Activated CD8-positive, alpha-beta T cell treated with anti-CD3 and anti-CD28 coated beads for 36 hours (primary cell): ENCODE results near the gene RAB11FIP4. TPM values are rescaled to one million over a fixed set of nuclear protein-coding genes. Genes with fewer than 3 reads are reported as not detected.

Source experiments
- ATAC-seq: fragments of 200-7000 bp; cut with Tn5 transposase; one replicate; pipeline ENCODE4 v1.10.0; 2021; ENCODE audit warnings: mild to moderate bottlenecking, moderate library complexity
- CTCF ChIA-PET: fragments of 350-600 bp; sonication (Branson Sonifier 250); formaldehyde crosslinking; loops from one replicate; lab custom pipeline; 2021; ENCODE audit warnings: antibody characterized with exemption; lab: Charles Lee
- POLR2A ChIA-PET: fragments of 350-600 bp; sonication (Branson Sonifier 250); formaldehyde crosslinking; loops from one replicate; lab custom pipeline; 2021; ENCODE audit warnings: antibody characterized with exemption; lab: Charles Lee
- DNase-seq: peaks from one replicate; pipeline ENCODE4 v3.0.0-alpha.2; 2020
- H3K27ac Mint-ChIP-seq: one replicate; pipeline ENCODE4 v1.8.0; 2021; ENCODE audit warnings: mild to moderate bottlenecking, mixed read lengths
- H3K27me3 Mint-ChIP-seq: one replicate; pipeline ENCODE4 v1.8.0; 2021; ENCODE audit warnings: mixed read lengths
- H3K36me3 Mint-ChIP-seq: one replicate; pipeline ENCODE4 v1.8.0; 2021; ENCODE audit warnings: low read depth, mixed read lengths
- H3K4me1 Mint-ChIP-seq: one replicate; pipeline ENCODE4 v1.8.0; 2021; ENCODE audit warnings: low read depth, mixed read lengths
- H3K4me3 Mint-ChIP-seq: one replicate; pipeline ENCODE4 v1.8.0; 2021; ENCODE audit warnings: mild to moderate bottlenecking, moderate library complexity, mixed read lengths
- H3K9me3 Mint-ChIP-seq: one replicate; pipeline ENCODE4 v1.8.0; 2021; ENCODE audit warnings: mixed read lengths
- intact Hi-C: fragments of 100-400 bp; cut with micrococcal nuclease; formaldehyde crosslinking; loops from one replicate; pipeline ENCODE4 v1.10.0; 2022
- total RNA-seq, 2 experiments: library from RNA; stranded (reverse); gene quantifications; one replicate each; pipeline ENCODE4 v1.2.3, GENCODE V29; 2021
- TF ChIP-seq, protein P1 (sequence below): fragments of 200-600 bp; IDR thresholded peaks from one replicate; pipeline ENCODE4 v1.8.0; 2022; ENCODE audit warnings: antibody characterized with exemption, mild to moderate bottlenecking

RAB11FIP4 gene
- total RNA-seq, 2 experiments from 2014 or later, result 38.2 to 39.1 TPM

DNA sequence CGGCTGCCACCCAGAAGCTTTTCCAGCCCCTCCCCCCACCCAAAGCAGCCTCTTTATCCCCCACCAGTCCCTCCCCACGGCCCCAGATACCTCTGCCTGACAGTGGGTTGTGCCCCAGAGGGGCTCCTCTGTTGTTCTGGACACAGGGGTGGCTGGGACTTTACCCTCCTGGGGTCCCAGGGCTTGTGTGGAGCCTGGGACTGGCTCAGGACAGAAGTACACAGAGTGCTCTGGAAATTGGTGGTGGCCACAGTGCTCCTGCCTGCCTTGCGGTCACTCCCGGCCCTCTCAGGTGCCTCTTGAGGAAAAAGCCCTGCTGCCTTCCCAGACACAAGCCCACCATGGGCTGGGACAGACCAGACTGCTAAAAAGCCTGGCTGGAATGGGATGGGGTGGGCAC is 68.2 kb downstream of the RAB11FIP4 start:
- ChIA-PET POLR2A (interaction anchor here (0.6 kb wide), 1 partner anchor 670 kb away, joined by 4 read pairs; no protein-coding TSS in a partner anchor), CTCF (no interaction called here)
- Mint-ChIP-seq H3K9me3 (no peaks in the 10 kb centered on the region), H3K36me3 (no peaks in the 10 kb centered on the region), H3K27ac (no peak overlapping the region), H3K4me3 (no peak overlapping the region), H3K27me3 (no peaks in the 10 kb centered on the region), H3K4me1 (no peaks in the 10 kb centered on the region)
- no peak for ATAC-seq
- DNase-seq, result no peak
- TF ChIP-seq, protein P1, sequence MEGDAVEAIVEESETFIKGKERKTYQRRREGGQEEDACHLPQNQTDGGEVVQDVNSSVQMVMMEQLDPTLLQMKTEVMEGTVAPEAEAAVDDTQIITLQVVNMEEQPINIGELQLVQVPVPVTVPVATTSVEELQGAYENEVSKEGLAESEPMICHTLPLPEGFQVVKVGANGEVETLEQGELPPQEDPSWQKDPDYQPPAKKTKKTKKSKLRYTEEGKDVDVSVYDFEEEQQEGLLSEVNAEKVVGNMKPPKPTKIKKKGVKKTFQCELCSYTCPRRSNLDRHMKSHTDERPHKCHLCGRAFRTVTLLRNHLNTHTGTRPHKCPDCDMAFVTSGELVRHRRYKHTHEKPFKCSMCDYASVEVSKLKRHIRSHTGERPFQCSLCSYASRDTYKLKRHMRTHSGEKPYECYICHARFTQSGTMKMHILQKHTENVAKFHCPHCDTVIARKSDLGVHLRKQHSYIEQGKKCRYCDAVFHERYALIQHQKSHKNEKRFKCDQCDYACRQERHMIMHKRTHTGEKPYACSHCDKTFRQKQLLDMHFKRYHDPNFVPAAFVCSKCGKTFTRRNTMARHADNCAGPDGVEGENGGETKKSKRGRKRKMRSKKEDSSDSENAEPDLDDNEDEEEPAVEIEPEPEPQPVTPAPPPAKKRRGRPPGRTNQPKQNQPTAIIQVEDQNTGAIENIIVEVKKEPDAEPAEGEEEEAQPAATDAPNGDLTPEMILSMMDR, result no peak
- intact Hi-C loops, result no loop called here

DNA sequence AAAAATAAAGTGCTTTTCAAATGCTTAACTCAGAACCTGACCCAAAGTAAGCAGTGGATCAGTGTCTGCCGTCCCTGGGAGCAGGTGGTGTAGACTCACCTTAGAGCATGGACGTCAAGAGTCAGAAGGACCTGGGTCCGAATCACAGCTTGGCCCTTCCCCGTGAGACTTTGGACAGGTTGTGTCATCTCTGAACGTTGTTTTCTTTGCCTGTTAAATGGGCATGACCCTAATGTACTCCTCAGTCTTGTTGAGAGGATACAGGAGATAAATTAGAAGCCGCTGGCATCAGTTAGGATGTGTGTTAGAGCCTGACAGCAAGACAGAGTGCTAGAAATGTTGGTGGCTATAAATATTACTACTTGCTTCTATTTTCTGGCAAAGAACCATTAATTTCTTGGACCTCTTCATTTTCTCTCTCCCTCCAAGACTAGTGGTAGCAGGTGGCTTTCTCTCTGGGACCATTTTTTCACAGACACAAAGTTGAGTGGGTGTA is 68.8 kb downstream of the RAB11FIP4 start:
- no peak for DNase-seq
- Mint-ChIP-seq H3K9me3 (no peaks in the 10 kb centered on the region), H3K4me3 (no peak overlapping the region), H3K4me1 (no peaks in the 10 kb centered on the region), H3K27me3 (no peaks in the 10 kb centered on the region), H3K36me3 (no peaks in the 10 kb centered on the region), H3K27ac (no peak overlapping the region)
- POLR2A ChIA-PET, result interaction anchor here (0.6 kb wide), 1 partner anchor 670 kb away, joined by 4 read pairs; no protein-coding TSS in a partner anchor
- no peak for ATAC-seq
- intact Hi-C loops, result no loop called here
- CTCF ChIA-PET, result no interaction called here
- TF ChIP-seq, protein P1, result no peak

DNA sequence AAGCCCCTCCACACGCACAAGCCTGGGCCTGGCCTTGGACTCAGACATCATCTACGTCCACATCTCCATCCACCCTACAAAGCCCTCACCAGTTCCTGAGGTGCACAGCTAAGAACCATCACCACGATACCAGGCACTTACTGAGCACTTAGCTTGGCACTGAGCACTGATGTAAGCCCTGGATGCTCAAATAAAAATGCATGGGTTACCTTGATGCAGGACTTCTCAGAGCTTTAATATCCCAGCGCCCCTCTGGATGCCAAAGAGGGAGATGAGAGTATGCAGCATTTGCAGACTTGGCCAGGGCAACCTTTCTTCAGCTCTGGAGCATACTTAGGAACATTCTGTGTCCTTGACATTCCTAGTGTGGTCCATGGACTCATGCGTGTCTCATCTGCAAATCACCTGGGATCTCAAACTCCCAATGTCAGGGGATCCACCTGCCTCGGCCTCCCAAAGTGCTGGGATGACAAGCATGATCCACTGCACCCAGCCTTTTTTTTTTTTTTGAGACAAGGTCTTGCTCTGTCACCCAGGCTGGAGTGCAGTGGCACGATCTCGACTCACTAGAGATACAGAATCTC is 69.8 kb downstream of the RAB11FIP4 start:
- Mint-ChIP-seq H3K27ac (no peak overlapping the region), H3K27me3 (no peaks in the 10 kb centered on the region), H3K4me3 (no peak overlapping the region), H3K9me3 (no peaks in the 10 kb centered on the region), H3K36me3 (no peaks in the 10 kb centered on the region), H3K4me1 (no peaks in the 10 kb centered on the region)
- no peak for DNase-seq
- intact Hi-C loops, result no loop called here
- CTCF ChIA-PET, result interaction anchor here (0.7 kb wide), 1 partner anchor 26 kb away, joined by 3 read pairs; no protein-coding TSS in a partner anchor
- TF ChIP-seq, protein P1, result no peak
- POLR2A ChIA-PET, result no interaction called here
- no peak for ATAC-seq

DNA sequence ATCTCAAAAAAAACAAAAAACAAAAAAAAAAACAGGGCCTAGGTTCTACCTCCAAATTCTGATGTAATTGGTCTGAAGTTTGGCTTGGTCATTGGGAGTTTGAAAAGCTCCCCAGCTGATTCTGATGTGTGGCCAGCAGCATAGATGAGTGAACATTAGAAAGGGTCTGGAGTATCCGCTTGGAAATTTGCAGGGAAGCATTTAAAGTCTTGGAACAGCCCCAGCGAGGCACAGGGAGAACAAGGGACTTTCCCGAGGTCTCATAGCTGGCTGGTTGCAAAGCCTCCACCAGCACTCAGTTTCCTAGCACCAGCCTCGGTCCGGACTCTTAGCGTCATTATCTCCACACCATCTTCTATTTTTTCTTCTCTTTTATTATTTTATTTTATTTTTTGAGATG is 70.8 kb downstream of the RAB11FIP4 start:
- H3K4me1 Mint-ChIP-seq, result peaks cover under 1% of the 10 kb centered on the region
- POLR2A ChIA-PET, result interaction anchor here (0.7 kb wide), 1 partner anchor 837 kb away, joined by 3 read pairs; no protein-coding TSS in a partner anchor
- no peak for ATAC-seq

More for the DNA sequence above, 70.8 kb downstream of the RAB11FIP4 start:
- H3K27me3 Mint-ChIP-seq, result no peaks in the 10 kb centered on the region
- no peaks in the 10 kb centered on the region for H3K36me3 Mint-ChIP-seq
- no peaks in the 10 kb centered on the region for H3K9me3 Mint-ChIP-seq
- CTCF ChIA-PET, result interaction anchor here (1.1 kb wide), 1 partner anchor 381 kb away, joined by 3 read pairs; no protein-coding TSS in a partner anchor
- DNase-seq, result no peak
- H3K4me3 Mint-ChIP-seq, result no peak overlapping the region
- TF ChIP-seq, protein P1, result no peak
- H3K27ac Mint-ChIP-seq, result no peak overlapping the region
- intact Hi-C loops, result no loop called here
